WTC11 (cell line): ENCODE data around the gene CAPN14.

Experiments
- ETV6 ChIP-seq: sonication (generic); formaldehyde crosslinking; IDR thresholded peaks from 2 replicates; pipeline ENCODE4 v1.8.1; 2022; ENCODE audit warnings: mild to moderate bottlenecking, missing genetic modification reagents
- GABPB1 ChIP-seq: sonication (generic); formaldehyde crosslinking; IDR thresholded peaks from 2 replicates; pipeline ENCODE4 v1.8.1; 2023; ENCODE audit warnings: mild to moderate bottlenecking, missing genetic modification reagents
- JUN ChIP-seq: sonication (generic); formaldehyde crosslinking; IDR thresholded peaks from 2 replicates; pipeline ENCODE4 v1.8.0; 2023; ENCODE audit warnings: mild to moderate bottlenecking, missing genetic modification reagents
- NR1H2 ChIP-seq: sonication (generic); formaldehyde crosslinking; IDR thresholded peaks from 2 replicates; pipeline ENCODE4 v1.9.0; 2021; ENCODE audit warnings: mild to moderate bottlenecking, moderate library complexity, missing genetic modification reagents
- NR3C1 ChIP-seq: sonication (generic); formaldehyde crosslinking; conservative IDR thresholded peaks from 2 replicates; pipeline ENCODE4 v1.8.1; 2023; ENCODE audit warnings: low read depth, mild to moderate bottlenecking, missing genetic modification reagents
- SP1 ChIP-seq: sonication (generic); formaldehyde crosslinking; conservative IDR thresholded peaks from 2 replicates; pipeline ENCODE4 v1.8.1; 2022; ENCODE audit warnings: missing genetic modification reagents
- TEAD4 ChIP-seq: sonication (generic); formaldehyde crosslinking; IDR thresholded peaks from 2 replicates; pipeline ENCODE4 v1.8.0; 2022; ENCODE audit warnings: mild to moderate bottlenecking, missing genetic modification reagents
- ZNF232 ChIP-seq: sonication (generic); formaldehyde crosslinking; IDR thresholded peaks from 2 replicates; pipeline ENCODE4 v1.8.0; 2022; ENCODE audit warnings: mild to moderate bottlenecking, missing genetic modification reagents
- ZNF396 ChIP-seq: fragments of 250-450 bp; sonication (Bioruptor Pico); IDR thresholded peaks from 2 replicates; pipeline ENCODE4 v1.8.0; 2021; ENCODE audit warnings: mild to moderate bottlenecking, moderate library complexity, borderline replicate concordance
- TF ChIP-seq, protein P1 (sequence below): fragments of 200-600 bp; IDR thresholded peaks from 2 replicates; pipeline ENCODE4 v1.8.0; 2022; ENCODE audit warnings: antibody characterized with exemption
- TF ChIP-seq, protein P2 (sequence below): sonication (generic); formaldehyde crosslinking; IDR thresholded peaks from 2 replicates; pipeline ENCODE4 v1.8.0; 2022; ENCODE audit warnings: missing genetic modification reagents
- TF ChIP-seq, protein P3 (sequence below): sonication (generic); formaldehyde crosslinking; IDR thresholded peaks from 2 replicates; pipeline ENCODE4 v1.8.1; 2023; ENCODE audit warnings: mild to moderate bottlenecking, missing genetic modification reagents, moderate library complexity

DNA sequence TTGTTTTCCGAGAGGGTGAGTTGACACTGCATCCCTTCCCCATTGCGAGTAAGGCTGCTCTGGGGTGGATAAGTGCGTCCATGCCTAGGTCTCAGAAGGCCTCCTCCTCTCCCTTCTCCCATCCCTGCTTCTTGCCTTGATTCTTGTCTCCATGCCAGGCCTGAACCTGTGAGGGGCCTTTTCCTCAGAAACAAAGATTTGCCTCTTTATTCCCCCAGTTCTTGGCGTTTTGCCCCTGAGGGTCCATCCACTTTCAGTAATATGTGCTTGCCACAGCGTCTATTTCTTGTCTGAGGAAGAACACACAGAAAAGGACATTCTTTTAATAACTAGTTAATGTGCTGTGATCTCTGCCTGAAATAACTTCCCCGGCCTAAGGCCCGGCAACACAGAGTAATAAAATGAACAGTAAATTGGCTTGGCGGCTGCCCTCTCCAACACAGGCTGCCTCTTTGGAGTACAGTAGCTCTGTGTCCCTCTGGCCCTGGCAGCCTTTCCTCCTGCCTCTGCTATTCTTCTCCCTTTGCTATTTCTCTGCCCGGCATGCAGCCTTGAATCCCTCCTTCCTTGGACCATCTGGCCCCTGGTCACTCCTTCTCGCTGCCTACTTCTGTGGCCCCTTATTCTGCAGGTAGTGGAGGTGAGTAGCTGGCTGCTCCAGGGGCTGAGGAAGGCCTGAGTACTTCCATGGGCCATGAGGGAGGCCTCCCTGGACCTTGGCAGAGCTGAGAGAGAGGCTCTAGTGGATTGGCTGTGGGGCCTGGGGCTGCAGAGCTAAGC, 21.0 kb upstream of the CAPN14 start:
- TF ChIP-seq ZNF396 (CRISPR knock-in tag) (no peak), NR1H2 (CRISPR knock-in tag) (no peak), TEAD4 (CRISPR knock-in tag) (no peak), JUN (CRISPR knock-in tag) (no peak), NR3C1 (no peak), SP1 (CRISPR knock-in tag) (no peak), ETV6 (CRISPR knock-in tag) (no peak), ZNF232 (CRISPR knock-in tag) (no peak), GABPB1 (CRISPR knock-in tag) (no peak)
- TF ChIP-seq, protein P1, sequence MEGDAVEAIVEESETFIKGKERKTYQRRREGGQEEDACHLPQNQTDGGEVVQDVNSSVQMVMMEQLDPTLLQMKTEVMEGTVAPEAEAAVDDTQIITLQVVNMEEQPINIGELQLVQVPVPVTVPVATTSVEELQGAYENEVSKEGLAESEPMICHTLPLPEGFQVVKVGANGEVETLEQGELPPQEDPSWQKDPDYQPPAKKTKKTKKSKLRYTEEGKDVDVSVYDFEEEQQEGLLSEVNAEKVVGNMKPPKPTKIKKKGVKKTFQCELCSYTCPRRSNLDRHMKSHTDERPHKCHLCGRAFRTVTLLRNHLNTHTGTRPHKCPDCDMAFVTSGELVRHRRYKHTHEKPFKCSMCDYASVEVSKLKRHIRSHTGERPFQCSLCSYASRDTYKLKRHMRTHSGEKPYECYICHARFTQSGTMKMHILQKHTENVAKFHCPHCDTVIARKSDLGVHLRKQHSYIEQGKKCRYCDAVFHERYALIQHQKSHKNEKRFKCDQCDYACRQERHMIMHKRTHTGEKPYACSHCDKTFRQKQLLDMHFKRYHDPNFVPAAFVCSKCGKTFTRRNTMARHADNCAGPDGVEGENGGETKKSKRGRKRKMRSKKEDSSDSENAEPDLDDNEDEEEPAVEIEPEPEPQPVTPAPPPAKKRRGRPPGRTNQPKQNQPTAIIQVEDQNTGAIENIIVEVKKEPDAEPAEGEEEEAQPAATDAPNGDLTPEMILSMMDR: no peak
- TF ChIP-seq, protein P2, sequence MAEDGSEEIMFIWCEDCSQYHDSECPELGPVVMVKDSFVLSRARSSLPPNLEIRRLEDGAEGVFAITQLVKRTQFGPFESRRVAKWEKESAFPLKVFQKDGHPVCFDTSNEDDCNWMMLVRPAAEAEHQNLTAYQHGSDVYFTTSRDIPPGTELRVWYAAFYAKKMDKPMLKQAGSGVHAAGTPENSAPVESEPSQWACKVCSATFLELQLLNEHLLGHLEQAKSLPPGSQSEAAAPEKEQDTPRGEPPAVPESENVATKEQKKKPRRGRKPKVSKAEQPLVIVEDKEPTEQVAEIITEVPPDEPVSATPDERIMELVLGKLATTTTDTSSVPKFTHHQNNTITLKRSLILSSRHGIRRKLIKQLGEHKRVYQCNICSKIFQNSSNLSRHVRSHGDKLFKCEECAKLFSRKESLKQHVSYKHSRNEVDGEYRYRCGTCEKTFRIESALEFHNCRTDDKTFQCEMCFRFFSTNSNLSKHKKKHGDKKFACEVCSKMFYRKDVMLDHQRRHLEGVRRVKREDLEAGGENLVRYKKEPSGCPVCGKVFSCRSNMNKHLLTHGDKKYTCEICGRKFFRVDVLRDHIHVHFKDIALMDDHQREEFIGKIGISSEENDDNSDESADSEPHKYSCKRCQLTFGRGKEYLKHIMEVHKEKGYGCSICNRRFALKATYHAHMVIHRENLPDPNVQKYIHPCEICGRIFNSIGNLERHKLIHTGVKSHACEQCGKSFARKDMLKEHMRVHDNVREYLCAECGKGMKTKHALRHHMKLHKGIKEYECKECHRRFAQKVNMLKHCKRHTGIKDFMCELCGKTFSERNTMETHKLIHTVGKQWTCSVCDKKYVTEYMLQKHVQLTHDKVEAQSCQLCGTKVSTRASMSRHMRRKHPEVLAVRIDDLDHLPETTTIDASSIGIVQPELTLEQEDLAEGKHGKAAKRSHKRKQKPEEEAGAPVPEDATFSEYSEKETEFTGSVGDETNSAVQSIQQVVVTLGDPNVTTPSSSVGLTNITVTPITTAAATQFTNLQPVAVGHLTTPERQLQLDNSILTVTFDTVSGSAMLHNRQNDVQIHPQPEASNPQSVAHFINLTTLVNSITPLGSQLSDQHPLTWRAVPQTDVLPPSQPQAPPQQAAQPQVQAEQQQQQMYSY (CRISPR knock-in tag): no peak
- TF ChIP-seq, protein P3, sequence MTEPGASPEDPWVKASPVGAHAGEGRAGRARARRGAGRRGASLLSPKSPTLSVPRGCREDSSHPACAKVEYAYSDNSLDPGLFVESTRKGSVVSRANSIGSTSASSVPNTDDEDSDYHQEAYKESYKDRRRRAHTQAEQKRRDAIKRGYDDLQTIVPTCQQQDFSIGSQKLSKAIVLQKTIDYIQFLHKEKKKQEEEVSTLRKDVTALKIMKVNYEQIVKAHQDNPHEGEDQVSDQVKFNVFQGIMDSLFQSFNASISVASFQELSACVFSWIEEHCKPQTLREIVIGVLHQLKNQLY (CRISPR knock-in tag): no peak
